ENCODE data around the gene PADI1.

Gene PADI1

GRCh38 chr1:17181781-17182464 lies 23.0 kb upstream of the PADI1 start:
- TF ChIP-seq, protein P1, sequence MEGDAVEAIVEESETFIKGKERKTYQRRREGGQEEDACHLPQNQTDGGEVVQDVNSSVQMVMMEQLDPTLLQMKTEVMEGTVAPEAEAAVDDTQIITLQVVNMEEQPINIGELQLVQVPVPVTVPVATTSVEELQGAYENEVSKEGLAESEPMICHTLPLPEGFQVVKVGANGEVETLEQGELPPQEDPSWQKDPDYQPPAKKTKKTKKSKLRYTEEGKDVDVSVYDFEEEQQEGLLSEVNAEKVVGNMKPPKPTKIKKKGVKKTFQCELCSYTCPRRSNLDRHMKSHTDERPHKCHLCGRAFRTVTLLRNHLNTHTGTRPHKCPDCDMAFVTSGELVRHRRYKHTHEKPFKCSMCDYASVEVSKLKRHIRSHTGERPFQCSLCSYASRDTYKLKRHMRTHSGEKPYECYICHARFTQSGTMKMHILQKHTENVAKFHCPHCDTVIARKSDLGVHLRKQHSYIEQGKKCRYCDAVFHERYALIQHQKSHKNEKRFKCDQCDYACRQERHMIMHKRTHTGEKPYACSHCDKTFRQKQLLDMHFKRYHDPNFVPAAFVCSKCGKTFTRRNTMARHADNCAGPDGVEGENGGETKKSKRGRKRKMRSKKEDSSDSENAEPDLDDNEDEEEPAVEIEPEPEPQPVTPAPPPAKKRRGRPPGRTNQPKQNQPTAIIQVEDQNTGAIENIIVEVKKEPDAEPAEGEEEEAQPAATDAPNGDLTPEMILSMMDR (IDR thresholded peaks at IDR 0.05; ENCODE audit: low read length, missing control alignments) = no peak
- no peak for DNase-seq (ENCODE audit: low read depth)
- no peak overlapping the region for H3K4me3 ChIP-seq (replicated peaks; ENCODE audit: low read depth, low read length)

DNA sequence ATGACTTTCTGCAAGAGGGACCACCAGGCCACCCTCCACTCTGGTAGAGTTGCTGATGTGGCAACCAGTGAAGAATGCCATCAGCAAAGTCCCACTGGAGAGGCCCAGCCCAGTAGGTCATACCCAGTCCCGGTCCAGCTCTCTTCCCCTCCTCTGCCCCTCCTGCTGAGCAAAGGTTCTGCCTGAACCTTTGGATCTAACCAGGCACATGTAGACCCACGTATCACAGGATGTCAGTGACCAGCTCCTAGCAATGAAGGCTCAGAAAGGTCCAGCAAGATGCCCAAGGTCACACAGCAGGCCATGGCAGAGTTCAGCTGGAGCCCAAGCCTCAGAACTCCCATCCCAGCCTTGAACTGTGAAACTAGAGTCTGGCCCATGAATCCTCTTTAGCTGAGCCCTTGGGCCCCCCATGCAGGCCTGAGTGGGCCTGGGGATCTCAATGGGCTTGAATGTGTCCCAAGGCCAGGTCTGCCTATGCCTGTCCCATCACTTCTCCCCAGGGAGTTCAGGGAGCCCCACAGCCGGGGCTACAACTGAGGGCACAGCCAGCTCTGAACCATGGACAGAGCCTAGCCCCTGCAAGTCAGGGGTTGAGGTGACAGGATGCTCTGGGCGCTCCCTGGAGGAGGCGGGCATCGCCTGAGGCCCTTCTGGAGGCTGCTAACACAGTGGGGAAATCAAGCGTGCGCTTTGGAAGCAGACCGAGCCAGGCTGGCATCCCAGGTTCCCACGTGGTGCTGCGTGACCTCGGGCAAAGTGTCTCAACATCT lies 21.4 kb upstream of the PADI1 start:
- DNase-seq (ENCODE audit: low read depth) = no peak
- H3K4me3 ChIP-seq (replicated peaks; ENCODE audit: low read depth, low read length) = no peak overlapping the region
- TF ChIP-seq, protein P1 (IDR thresholded peaks at IDR 0.05; ENCODE audit: low read length, missing control alignments) = no peak

GRCh38 chr1:17184161-17184665 lies 20.7 kb upstream of the PADI1 start:
- no peak overlapping the region for H3K4me3 ChIP-seq (replicated peaks; ENCODE audit: low read depth, low read length)
- DNase-seq (ENCODE audit: low read depth) = no peak
- TF ChIP-seq, protein P1 (IDR thresholded peaks at IDR 0.05; ENCODE audit: low read length, missing control alignments) = no peak

DNA sequence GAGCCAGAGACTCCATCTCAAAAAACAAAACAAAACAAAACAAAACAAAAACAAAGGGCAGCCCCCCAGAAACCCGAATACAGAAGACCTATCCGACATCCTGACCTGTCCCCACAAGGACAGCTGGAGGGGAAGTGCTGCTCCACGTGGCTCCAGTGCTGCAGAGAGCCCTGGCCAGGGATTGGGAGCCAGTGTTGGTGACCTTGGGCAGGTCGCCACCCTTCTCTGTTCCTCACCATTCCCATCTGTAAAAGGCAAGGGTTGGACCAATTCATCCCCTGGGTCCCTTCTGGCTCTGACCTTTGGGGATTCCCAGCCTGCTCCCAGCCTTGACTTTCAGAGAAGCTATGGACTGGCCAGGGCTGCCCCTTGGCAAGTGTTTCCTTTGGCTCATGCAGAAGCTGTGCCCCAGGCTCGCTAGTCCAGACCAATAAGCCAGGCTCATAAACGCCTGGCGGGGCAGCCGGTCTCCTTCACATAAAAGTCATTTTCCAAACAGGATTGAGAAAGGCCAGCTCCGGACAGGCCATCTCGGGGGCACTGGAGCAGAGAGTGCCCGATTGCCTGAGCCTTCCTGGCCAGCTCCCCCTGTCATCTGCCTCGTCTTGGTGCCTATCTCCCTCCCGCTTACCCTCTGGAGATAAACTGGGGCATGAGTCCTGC lies 20.0 kb upstream of the PADI1 start:
- no peak overlapping the region for H3K4me3 ChIP-seq (replicated peaks; ENCODE audit: low read depth, low read length)
- TF ChIP-seq, protein P1 (IDR thresholded peaks at IDR 0.05; ENCODE audit: low read length, missing control alignments) = no peak
- no peak for DNase-seq (ENCODE audit: low read depth)

DNA sequence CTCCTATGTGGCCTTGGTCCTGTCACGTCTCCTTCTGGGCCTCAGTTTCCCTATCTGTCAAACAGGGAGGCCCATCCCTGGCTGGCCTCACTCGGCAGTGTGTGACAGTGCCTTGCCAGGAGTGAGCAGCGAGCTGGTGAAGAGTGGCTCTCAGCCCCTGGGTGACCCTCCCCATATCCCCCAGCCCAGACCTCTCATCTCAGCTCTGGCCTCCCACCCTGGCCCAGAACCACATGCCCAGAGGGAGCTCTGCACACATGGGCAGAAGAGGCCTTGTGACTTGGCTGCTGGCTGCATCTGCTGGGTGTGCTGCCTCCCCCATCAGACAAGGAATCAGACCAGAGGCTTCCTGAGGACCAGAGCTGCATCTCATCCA lies 19.5 kb upstream of the PADI1 start:
- DNase-seq (ENCODE audit: low read depth) = no peak
- no peak overlapping the region for H3K4me3 ChIP-seq (replicated peaks; ENCODE audit: low read depth, low read length)
- TF ChIP-seq, protein P1 (IDR thresholded peaks at IDR 0.05; ENCODE audit: low read length, missing control alignments) = no peak

- TF ChIP-seq, protein P1 (IDR thresholded peaks at IDR 0.05; ENCODE audit: low read length, missing control alignments) = no peak
- no peak overlapping the region for H3K4me3 ChIP-seq (replicated peaks; ENCODE audit: low read depth, low read length)
- DNase-seq (ENCODE audit: low read depth) = no peak
These were observed 18.6 kb upstream of the PADI1 start for GRCh38 chr1:17186216-17186909.
